ENCODE results near the gene CRYGB. TPM values are rescaled to one million over a fixed set of nuclear protein-coding genes. Genes with fewer than 3 reads are reported as not detected.
"Not testable (repeated sequence)": the region's sequence is repeated elsewhere in the genome, so short reads cannot be mapped to it uniquely, and the experiment has no call there.

Gene CRYGB
- total RNA-seq, 1 donor from 2014 or later: not detected

DNA sequence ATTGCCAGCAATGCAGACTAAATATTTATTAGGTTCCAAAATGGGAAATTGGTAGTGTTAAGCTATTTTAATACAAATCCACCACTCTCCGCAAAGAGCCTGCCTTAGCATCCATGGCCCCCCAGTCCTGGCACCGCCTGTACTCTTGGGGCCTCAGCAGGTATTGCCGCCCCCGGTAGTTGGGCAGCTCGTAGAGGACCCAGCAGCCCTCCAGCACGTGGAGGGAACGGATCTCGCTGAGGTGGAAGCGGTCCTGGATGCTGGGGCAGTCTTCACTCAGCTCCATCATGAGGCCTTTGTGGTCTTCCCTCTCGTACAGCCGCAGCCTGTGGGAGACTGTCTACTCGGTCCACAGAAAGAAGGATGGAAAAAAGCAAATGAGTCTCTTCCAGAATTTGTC is 17.8 kb downstream of the CRYGB start:
- H3K4me1 Mint-ChIP-seq (ENCODE audit: low read depth, unreplicated experiment): no peaks in the 10 kb centered on the region
- no peak overlapping the region for H3K4me3 Mint-ChIP-seq (ENCODE audit: unreplicated experiment)
- TF ChIP-seq, protein P1, sequence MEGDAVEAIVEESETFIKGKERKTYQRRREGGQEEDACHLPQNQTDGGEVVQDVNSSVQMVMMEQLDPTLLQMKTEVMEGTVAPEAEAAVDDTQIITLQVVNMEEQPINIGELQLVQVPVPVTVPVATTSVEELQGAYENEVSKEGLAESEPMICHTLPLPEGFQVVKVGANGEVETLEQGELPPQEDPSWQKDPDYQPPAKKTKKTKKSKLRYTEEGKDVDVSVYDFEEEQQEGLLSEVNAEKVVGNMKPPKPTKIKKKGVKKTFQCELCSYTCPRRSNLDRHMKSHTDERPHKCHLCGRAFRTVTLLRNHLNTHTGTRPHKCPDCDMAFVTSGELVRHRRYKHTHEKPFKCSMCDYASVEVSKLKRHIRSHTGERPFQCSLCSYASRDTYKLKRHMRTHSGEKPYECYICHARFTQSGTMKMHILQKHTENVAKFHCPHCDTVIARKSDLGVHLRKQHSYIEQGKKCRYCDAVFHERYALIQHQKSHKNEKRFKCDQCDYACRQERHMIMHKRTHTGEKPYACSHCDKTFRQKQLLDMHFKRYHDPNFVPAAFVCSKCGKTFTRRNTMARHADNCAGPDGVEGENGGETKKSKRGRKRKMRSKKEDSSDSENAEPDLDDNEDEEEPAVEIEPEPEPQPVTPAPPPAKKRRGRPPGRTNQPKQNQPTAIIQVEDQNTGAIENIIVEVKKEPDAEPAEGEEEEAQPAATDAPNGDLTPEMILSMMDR (IDR thresholded peaks at IDR 0.05; ENCODE audit: partially characterized antibody, unreplicated experiment): no peak
- H3K27ac Mint-ChIP-seq (ENCODE audit: unreplicated experiment): no peak overlapping the region
- H3K36me3 Mint-ChIP-seq (ENCODE audit: unreplicated experiment): no peaks in the 10 kb centered on the region
- no peak for DNase-seq
- H3K9me3 Mint-ChIP-seq (ENCODE audit: unreplicated experiment): no peaks in the 10 kb centered on the region
- peaks cover 2% of the 10 kb centered on the region for H3K27me3 Mint-ChIP-seq (ENCODE audit: unreplicated experiment)

- DNase-seq: no peak
- Mint-ChIP-seq H3K36me3 (ENCODE audit: unreplicated experiment) (no peaks in the 10 kb centered on the region), H3K4me1 (ENCODE audit: low read depth, unreplicated experiment) (no peaks in the 10 kb centered on the region), H3K27ac (ENCODE audit: unreplicated experiment) (no peak overlapping the region), H3K9me3 (ENCODE audit: unreplicated experiment) (no peaks in the 10 kb centered on the region), H3K4me3 (ENCODE audit: unreplicated experiment) (no peak overlapping the region), H3K27me3 (ENCODE audit: unreplicated experiment) (peaks cover 2% of the 10 kb centered on the region)
- TF ChIP-seq, protein P1 (IDR thresholded peaks at IDR 0.05; ENCODE audit: partially characterized antibody, unreplicated experiment): no peak
Measured at GRCh38 chr2:208127090-208127489, 18.9 kb downstream of the CRYGB start.

- Mint-ChIP-seq H3K4me1 (ENCODE audit: low read depth, unreplicated experiment) (no peaks in the 10 kb centered on the region), H3K4me3 (ENCODE audit: unreplicated experiment) (no peak overlapping the region), H3K27me3 (ENCODE audit: unreplicated experiment) (peaks cover 2% of the 10 kb centered on the region), H3K27ac (ENCODE audit: unreplicated experiment) (no peak overlapping the region), H3K36me3 (ENCODE audit: unreplicated experiment) (no peaks in the 10 kb centered on the region), H3K9me3 (ENCODE audit: unreplicated experiment) (no peaks in the 10 kb centered on the region)
- TF ChIP-seq, protein P1 (IDR thresholded peaks at IDR 0.05; ENCODE audit: partially characterized antibody, unreplicated experiment): no peak
- DNase-seq: no peak
Measured at GRCh38 chr2:208125251-208125650, 20.7 kb downstream of the CRYGB start.

- H3K4me3 Mint-ChIP-seq (ENCODE audit: unreplicated experiment): peak within 1 kb of the TSS; percentile 80
- not testable (repeated sequence) for H3K9me3 Mint-ChIP-seq (ENCODE audit: unreplicated experiment); H3K4me1 Mint-ChIP-seq (ENCODE audit: low read depth, unreplicated experiment); H3K27me3 Mint-ChIP-seq (ENCODE audit: unreplicated experiment); H3K36me3 Mint-ChIP-seq (ENCODE audit: unreplicated experiment); H3K27ac Mint-ChIP-seq (ENCODE audit: unreplicated experiment)
- peak; percentile 41 for DNase-seq
Measured at GRCh38 chr2:208124013-208124715, 21.8 kb downstream of the CRYGB start, which contains the start of gene CRYGD. CRYGD (minus strand) TSS chr2:208124524; CDS start chr2:208124473, 51 bp downstream.

DNA sequence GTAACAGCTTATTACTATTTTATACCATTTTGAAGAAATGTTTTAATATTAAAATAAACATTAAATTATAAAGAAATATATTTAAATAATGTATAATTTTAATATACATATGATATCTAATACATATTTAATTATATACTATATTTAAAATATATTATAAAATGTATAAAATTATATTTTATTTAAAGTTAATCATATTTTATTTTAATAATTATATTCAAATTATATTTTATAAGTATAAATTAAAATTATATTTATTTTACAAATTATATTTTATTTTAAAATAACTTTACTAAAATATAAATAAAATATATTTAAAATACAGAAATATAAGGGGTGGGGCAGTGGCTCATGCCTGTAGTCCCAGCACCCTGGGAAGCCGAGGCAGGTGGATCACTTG is 23.7 kb downstream of the CRYGB start:
- Mint-ChIP-seq H3K4me3 (ENCODE audit: unreplicated experiment) (no peak overlapping the region), H3K4me1 (ENCODE audit: low read depth, unreplicated experiment) (no peaks in the 10 kb centered on the region), H3K9me3 (ENCODE audit: unreplicated experiment) (no peaks in the 10 kb centered on the region), H3K27ac (ENCODE audit: unreplicated experiment) (no peak overlapping the region), H3K36me3 (ENCODE audit: unreplicated experiment) (no peaks in the 10 kb centered on the region), H3K27me3 (ENCODE audit: unreplicated experiment) (no peaks in the 10 kb centered on the region)
- DNase-seq: no peak
- TF ChIP-seq, protein P1 (IDR thresholded peaks at IDR 0.05; ENCODE audit: partially characterized antibody, unreplicated experiment): no peak

Data from glutamatergic neuron (in vitro differentiated cells).